CD14-positive monocyte (primary cell): ENCODE results near the gene NLN. TPM values are rescaled to one million over a fixed set of nuclear protein-coding genes. Genes with fewer than 3 reads are reported as not detected.
"Not testable (repeated sequence)": the region's sequence is repeated elsewhere in the genome, so short reads cannot be mapped to it uniquely, and the experiment has no call there.

ENCODE experiments used
- DNase-seq, 3 donors: peaks; one replicate each; pipeline ENCODE4 v3.0.0-alpha.2; 2011 to 2022
- H2AFZ ChIP-seq: 2 replicates; pipeline ENCODE4 v1.6.0; 2012; ENCODE audit warnings: mild to moderate bottlenecking, low read depth, low read length, inconsistent platforms; ENCODE audit not compliant: insufficient read depth, poor library complexity, severe bottlenecking
- H3K27ac ChIP-seq, 2 donors: 1 replicate in 1 of 2; 2 replicates in 1 of 2; pipeline ENCODE4 v1.5.1; 2012 to 2013; ENCODE audit warnings: low read length in 2 of 2, control low read depth in 1 of 2, inconsistent platforms in 1 of 2, low read depth in 1 of 2, mild to moderate bottlenecking in 1 of 2
- H3K27me3 ChIP-seq, 2 donors: one replicate each; pipeline versions ENCODE4 v1.6.0 to v1.6.1; 2011 to 2013; ENCODE audit warnings: low read length in 2 of 2; ENCODE audit not compliant: control insufficient read depth in 2 of 2, insufficient read depth in 2 of 2
- H3K36me3 ChIP-seq, 2 donors: replicated peaks in 1 of 2; 1 replicate in 1 of 2; 2 replicates in 1 of 2; pipeline versions ENCODE4 v1.5.1 to v1.6.1; 2012 to 2013; ENCODE audit warnings: low read length in 2 of 2, control low read depth in 1 of 2, inconsistent platforms in 1 of 2, mild to moderate bottlenecking in 1 of 2; ENCODE audit not compliant: insufficient read depth in 2 of 2, control insufficient read depth in 1 of 2
- H3K4me1 ChIP-seq, 2 donors: 1 replicate in 1 of 2; 2 replicates in 1 of 2; pipeline versions ENCODE4 v1.5.1 to v1.6.1; 2012 to 2013; ENCODE audit warnings: low read length in 2 of 2, control low read depth in 1 of 2, inconsistent platforms in 1 of 2, mild to moderate bottlenecking in 1 of 2, moderate library complexity in 1 of 2; ENCODE audit not compliant: insufficient read depth in 2 of 2, control insufficient read depth in 1 of 2
- H3K4me2 ChIP-seq: replicated peaks from 2 replicates; pipeline ENCODE3; 2012; ENCODE audit warnings: low read length, moderate library complexity, mild to moderate bottlenecking; ENCODE audit not compliant: poor library complexity, severe bottlenecking; ENCODE audit errors: extremely low read depth
- H3K4me3 ChIP-seq, 3 experiments: fragments of 200-600 bp in 1 of 3; sonication (generic) in 1 of 3; replicated peaks in 1 of 3; 1 replicate in 2 of 3; 2 replicates in 1 of 3; pipeline ENCODE4 v1.5.1; 2011 to 2013; ENCODE audit warnings: low read length in 3 of 3, mild to moderate bottlenecking in 3 of 3, control low read depth in 2 of 3, low read depth in 2 of 3, inconsistent platforms in 1 of 3, moderate library complexity in 1 of 3
- H3K79me2 ChIP-seq: 2 replicates; pipeline ENCODE4 v1.6.0; 2012; ENCODE audit warnings: mild to moderate bottlenecking, control low read depth, inconsistent platforms, low read length, moderate library complexity; ENCODE audit not compliant: insufficient read depth
- H3K9ac ChIP-seq: 2 replicates; pipeline ENCODE4 v1.6.0; 2017; ENCODE audit warnings: low read length, mild to moderate bottlenecking; ENCODE audit not compliant: insufficient read depth, poor library complexity, severe bottlenecking
- H3K9me3 ChIP-seq, 2 donors: replicated peaks in 1 of 2; 1 replicate in 1 of 2; 2 replicates in 1 of 2; pipeline versions ENCODE4 v1.5.1 to v1.6.1; 2012 to 2013; ENCODE audit warnings: low read length in 2 of 2, control low read depth in 1 of 2; ENCODE audit not compliant: control insufficient read depth in 1 of 2, insufficient read depth in 1 of 2
- H4K20me1 ChIP-seq: 2 replicates; pipeline ENCODE4 v1.6.0; 2012; ENCODE audit warnings: mild to moderate bottlenecking, low read length, control low read depth, moderate library complexity; ENCODE audit not compliant: insufficient read depth
- H3K27ac Mint-ChIP-seq, 7 donors: one replicate each; pipeline ENCODE4 v1.8.0; 2020; ENCODE audit warnings: mild to moderate bottlenecking in 7 of 7, mixed read lengths in 7 of 7, moderate library complexity in 6 of 7, inconsistent platforms in 2 of 7
- H3K27me3 Mint-ChIP-seq, 3 donors: one replicate each; pipeline ENCODE4 v1.8.0; 2021 to 2022; ENCODE audit warnings: low read depth in 3 of 3, mild to moderate bottlenecking in 3 of 3, mixed read lengths in 3 of 3, moderate library complexity in 3 of 3, inconsistent platforms in 1 of 3
- H3K36me3 Mint-ChIP-seq, 2 donors: one replicate each; pipeline ENCODE4 v1.8.0; 2020; ENCODE audit warnings: mixed read lengths in 2 of 2, inconsistent platforms in 1 of 2, mild to moderate bottlenecking in 1 of 2
- H3K4me1 Mint-ChIP-seq: one replicate; pipeline ENCODE4 v1.8.0; 2020; ENCODE audit warnings: mild to moderate bottlenecking, mixed read lengths
- H3K4me3 Mint-ChIP-seq, 2 donors: one replicate each; pipeline ENCODE4 v1.8.0; 2020; ENCODE audit warnings: mild to moderate bottlenecking in 2 of 2, mixed read lengths in 2 of 2, moderate library complexity in 1 of 2
- H3K9me3 Mint-ChIP-seq, 7 donors: one replicate each; pipeline ENCODE4 v1.8.0; 2020 to 2022; ENCODE audit warnings: mixed read lengths in 7 of 7, mild to moderate bottlenecking in 6 of 7, moderate library complexity in 6 of 7, inconsistent platforms in 2 of 7
- CTCF ChIP-seq: fragments of 200-600 bp; IDR thresholded peaks from one replicate; pipeline ENCODE4 v1.8.0; 2022; ENCODE audit warnings: antibody characterized with exemption, mild to moderate bottlenecking
- WGBS: methylation state at CpG from one replicate; pipeline ENCODE4 v1.1.5; 2013; ENCODE audit warnings: missing lambda C conversion rate; ENCODE audit not compliant: insufficient coverage; 5-methylcytosine and 5-hydroxymethylcytosine counted together
- intact Hi-C, 2 donors: fragments of 100-400 bp; cut with micrococcal nuclease; formaldehyde crosslinking; loops; one replicate each; pipeline versions ENCODE4 v1.15.0 to v1.15.1; 2023
- polyA plus RNA-seq, 3 donors: library from polyadenylated mRNA; depleted of rRNA in 1 of 3; unstranded in 2 of 3; stranded (reverse) in 1 of 3; fragments of 300-500 nt in 2 of 3; fragments of >200 nt in 1 of 3; fragmentation: Illumina TruSeq in 2 of 3; gene quantifications; 1 replicate in 2 of 3; 2 replicates in 1 of 3; pipeline ENCODE4 v1.2.3, GENCODE V29; 2012 to 2021

The NLN gene
- polyA plus RNA-seq, 3 donors, result 8.7 to 39.2 (median 17.7) TPM

GRCh38 chr5:65840071-65840470 lies 118.1 kb downstream of the NLN start:
- Histone ChIP-seq H3K9ac (no peak overlapping the region), H3K27ac (no peak overlapping the region), H3K27me3 (no peaks in the 10 kb centered on the region), H3K36me3 (no peaks in the 10 kb centered on the region), H3K79me2 (no peaks in the 10 kb centered on the region), H2AFZ (no peak overlapping the region), H3K4me3 (no peak overlapping the region), H3K4me2 (no peak overlapping the region), H4K20me1 (no peaks in the 10 kb centered on the region), H3K9me3 (no peaks in the 10 kb centered on the region), H3K4me1 (peaks cover 13 to 14% of the 10 kb centered on the region in 2 donors)
- Mint-ChIP-seq H3K9me3 (peaks cover 0 to 6% (median 3%) of the 10 kb centered on the region in 7 donors), H3K36me3 (peaks cover 2 to 4% of the 10 kb centered on the region in 2 donors), H3K4me3 (no peak overlapping the region), H3K4me1 (peaks cover 24% of the 10 kb centered on the region), H3K27ac (no peak overlapping the region), H3K27me3 (peaks cover 0 to 3% (median 3%) of the 10 kb centered on the region in 3 donors)
- DNase-seq, result no peak
- TF ChIP-seq CTCF, result no peak
- WGBS, result no CpG with 5 or more reads among the region's 3 CpGs
- intact Hi-C loops, result no loop called here

- H3K27me3 ChIP-seq, DNase-seq, H3K79me2 ChIP-seq, H3K36me3 ChIP-seq, H3K9me3 ChIP-seq, H3K36me3 Mint-ChIP-seq, H4K20me1 ChIP-seq, H3K27me3 Mint-ChIP-seq, H3K9ac ChIP-seq, H2AFZ ChIP-seq, intact Hi-C loops: not testable (repeated sequence)
- 0% methylated on average over 1 of the region's 4 CpGs for WGBS
- peak overlapping the region in 1 of 2 donors; percentile 51 for H3K4me3 Mint-ChIP-seq
- peaks cover 6 to 15% (median 10%) of the 10 kb centered on the region in 7 donors for H3K9me3 Mint-ChIP-seq
- H3K4me3 ChIP-seq, result peak overlapping the region in 1 of 3 experiments; percentile 39
- H3K4me1 Mint-ChIP-seq, result peaks cover 51% of the 10 kb centered on the region
- peak overlapping the region; percentile 59 for H3K4me2 ChIP-seq
- H3K27ac Mint-ChIP-seq, result peak overlapping the region; percentile 88 to 96 (median 92)
- H3K4me1 ChIP-seq, result peaks cover 23 to 28% of the 10 kb centered on the region in 2 donors
- peak overlapping the region; percentile 74 to 85 for H3K27ac ChIP-seq
Observed at GRCh38 chr5:65844763-65845162, 122.8 kb downstream of the NLN start.
